HEK293T (cell line): ENCODE data around the gene NCOA4.
"Not testable (repeated sequence)": the region's sequence is repeated elsewhere in the genome, so short reads cannot be mapped to it uniquely, and the experiment has no call there.

Experiments used
- ARNT ChIP-seq: fragments of 450-650 bp; IDR thresholded peaks from 2 replicates; pipeline ENCODE4 v1.6.1; 2017; ENCODE audit warnings: mild to moderate bottlenecking
- ELF4 ChIP-seq: fragments of 450-650 bp; IDR thresholded peaks from 2 replicates; pipeline ENCODE4 v1.6.1; 2017; ENCODE audit warnings: antibody characterized with exemption
- HDGF ChIP-seq: fragments of 450-650 bp; IDR thresholded peaks from 2 replicates; pipeline ENCODE4 v1.6.1; 2017; ENCODE audit warnings: antibody characterized with exemption, borderline replicate concordance
- L3MBTL2 ChIP-seq: fragments of 450-650 bp; conservative IDR thresholded peaks from 2 replicates; pipeline ENCODE4 v1.6.1; 2016; ENCODE audit warnings: mild to moderate bottlenecking
- LEF1 ChIP-seq: fragments of 450-650 bp; IDR thresholded peaks from 2 replicates; pipeline ENCODE4 v1.6.1; 2017; ENCODE audit warnings: mild to moderate bottlenecking, borderline replicate concordance
- PKNOX1 ChIP-seq: fragments of 450-650 bp; IDR thresholded peaks from 2 replicates; pipeline ENCODE4 v1.6.1; 2016
- SUZ12 ChIP-seq: fragments of 450-650 bp; IDR thresholded peaks from 2 replicates; pipeline ENCODE4 v1.6.1; 2016; ENCODE audit warnings: mild to moderate bottlenecking
- TARDBP ChIP-seq: fragments of 450-650 bp; IDR thresholded peaks from 2 replicates; pipeline ENCODE4 v1.6.1; 2016

GRCh38 chr10:45972813-45973169, 57.6 kb downstream of the NCOA4 start:
- not testable (repeated sequence) for TF ChIP-seq HDGF, L3MBTL2, PKNOX1, SUZ12, ARNT, TARDBP, ELF4, LEF1
